Smooth muscle cell (in vitro differentiated cells): ENCODE data around the gene CHD9. TPM values are rescaled to one million over a fixed set of nuclear protein-coding genes. Genes with fewer than 3 reads are reported as not detected.

Experiments
- DNase-seq: peaks from one replicate; lab custom pipeline; 2025; ENCODE audit not compliant: unreplicated experiment; lab: John Stamatoyannopoulos, UW
- H2AFZ ChIP-seq: fragments of 200-600 bp; sonication (generic); 2 replicates; pipeline ENCODE4 v1.6.0; 2016; ENCODE audit warnings: antibody characterized with exemption, low read depth, mild to moderate bottlenecking
- H3F3A ChIP-seq: fragments of 200-600 bp; sonication (generic); 2 replicates; pipeline ENCODE4 v1.6.0; 2017; ENCODE audit warnings: antibody characterized with exemption, low read depth
- H3K27ac ChIP-seq: fragments of 200-600 bp; sonication (generic); 2 replicates; pipeline ENCODE4 v1.5.1; 2016; ENCODE audit warnings: low read depth, mild to moderate bottlenecking
- H3K27me3 ChIP-seq: fragments of 200-600 bp; sonication (generic); 2 replicates; pipeline ENCODE4 v1.6.1; 2016; ENCODE audit warnings: low read depth, mild to moderate bottlenecking
- H3K36me3 ChIP-seq: fragments of 200-600 bp; sonication (generic); 2 replicates; pipeline ENCODE4 v1.5.1; 2016; ENCODE audit warnings: low read depth
- H3K4me1 ChIP-seq: fragments of 200-600 bp; sonication (generic); 2 replicates; pipeline ENCODE4 v1.5.1; 2016; ENCODE audit warnings: low read depth
- H3K4me2 ChIP-seq: fragments of 200-600 bp; sonication (generic); 2 replicates; pipeline ENCODE4 v1.6.0; 2016; ENCODE audit warnings: mild to moderate bottlenecking
- H3K4me3 ChIP-seq: fragments of 200-600 bp; sonication (generic); 2 replicates; pipeline ENCODE4 v1.5.1; 2016; ENCODE audit warnings: mild to moderate bottlenecking
- H3K79me2 ChIP-seq: fragments of 200-600 bp; sonication (generic); 2 replicates; pipeline ENCODE4 v1.6.0; 2016; ENCODE audit warnings: low read depth, mild to moderate bottlenecking
- H3K9ac ChIP-seq: fragments of 200-600 bp; sonication (generic); 2 replicates; pipeline ENCODE4 v1.6.0; 2016; ENCODE audit warnings: low read depth
- H3K9me3 ChIP-seq: fragments of 200-600 bp; sonication (generic); replicated peaks from 2 replicates; pipeline ENCODE4 v1.5.1; 2016; ENCODE audit warnings: low read depth
- H4K20me1 ChIP-seq: fragments of 200-600 bp; sonication (generic); 2 replicates; pipeline ENCODE4 v1.6.0; 2016; ENCODE audit warnings: low read depth
- WGBS: methylation state at CpG from one replicate; pipeline ENCODE4 v1.1.7; 2016; ENCODE audit warnings: low lambda C conversion rate; 5-methylcytosine and 5-hydroxymethylcytosine counted together
- polyA plus RNA-seq: library from polyadenylated mRNA; unstranded; fragments of >200 nt; fragmentation: Nextera tagmentation; extraction: Ambion mirVana; gene quantifications from 2 replicates; pipeline ENCODE4 v1.2.1, GENCODE V29; 2016
- total RNA-seq: library from RNA; depleted of rRNA; stranded (reverse); fragments of >200 nt; gene quantifications from 2 replicates; pipeline ENCODE4 v1.2.3, GENCODE V29; 2014
- TF ChIP-seq, protein P1 (sequence below): fragments of 200-600 bp; sonication (generic); IDR thresholded peaks from 2 replicates; pipeline ENCODE4 v1.5.1; 2017; ENCODE audit warnings: borderline replicate concordance, mild to moderate bottlenecking, antibody characterized with exemption; ENCODE audit not compliant: insufficient read depth, poor library complexity, severe bottlenecking

The CHD9 gene
- total and polyA plus RNA-seq, 2 experiments from 2014 or later, result 43.7 to 117 TPM

DNA sequence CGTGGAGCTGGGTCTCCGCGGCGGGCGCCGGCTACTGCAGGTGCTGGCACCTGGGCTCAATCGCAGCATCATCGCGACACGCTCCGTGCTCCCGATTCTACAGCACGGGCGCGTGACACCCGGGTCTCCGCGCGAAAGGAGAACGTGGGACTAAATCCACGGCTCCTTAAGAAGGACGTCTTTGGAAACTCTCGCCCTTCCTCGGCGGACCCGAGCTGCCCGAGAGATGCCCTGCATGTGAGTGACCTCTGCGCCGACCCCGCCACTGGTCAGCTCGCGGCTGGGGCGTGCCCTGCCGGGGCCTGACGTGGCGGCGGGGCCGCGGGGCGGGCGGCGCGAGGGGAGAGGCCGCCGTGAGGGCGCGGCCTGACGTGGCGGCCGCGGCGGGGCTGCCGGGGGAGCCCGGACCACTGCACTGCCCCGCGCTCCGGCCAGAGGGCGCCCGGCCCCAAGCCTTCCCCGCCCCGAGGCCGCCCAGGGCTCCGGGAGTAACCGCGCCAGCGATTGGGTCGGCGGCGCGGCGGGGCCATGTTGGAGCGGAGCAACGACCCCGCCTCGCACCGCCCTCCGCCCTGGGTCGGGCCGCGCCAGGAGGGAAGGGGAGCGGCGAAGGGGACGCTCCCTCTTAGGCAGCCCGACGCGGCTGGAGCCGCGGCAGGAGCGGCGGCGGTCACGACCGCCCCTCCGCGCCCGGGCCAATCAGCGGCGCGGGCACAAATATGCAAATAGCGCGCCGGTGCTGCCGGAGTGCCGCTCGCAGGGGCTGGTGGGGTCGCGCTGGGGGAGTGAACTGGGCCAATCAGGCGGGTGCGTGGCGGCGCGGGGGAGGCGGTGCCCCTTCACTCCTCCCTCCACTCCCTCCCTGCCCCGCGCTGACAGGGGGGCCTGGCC is 75.6 kb downstream of the CHD9 start:
- TF ChIP-seq, protein P1, sequence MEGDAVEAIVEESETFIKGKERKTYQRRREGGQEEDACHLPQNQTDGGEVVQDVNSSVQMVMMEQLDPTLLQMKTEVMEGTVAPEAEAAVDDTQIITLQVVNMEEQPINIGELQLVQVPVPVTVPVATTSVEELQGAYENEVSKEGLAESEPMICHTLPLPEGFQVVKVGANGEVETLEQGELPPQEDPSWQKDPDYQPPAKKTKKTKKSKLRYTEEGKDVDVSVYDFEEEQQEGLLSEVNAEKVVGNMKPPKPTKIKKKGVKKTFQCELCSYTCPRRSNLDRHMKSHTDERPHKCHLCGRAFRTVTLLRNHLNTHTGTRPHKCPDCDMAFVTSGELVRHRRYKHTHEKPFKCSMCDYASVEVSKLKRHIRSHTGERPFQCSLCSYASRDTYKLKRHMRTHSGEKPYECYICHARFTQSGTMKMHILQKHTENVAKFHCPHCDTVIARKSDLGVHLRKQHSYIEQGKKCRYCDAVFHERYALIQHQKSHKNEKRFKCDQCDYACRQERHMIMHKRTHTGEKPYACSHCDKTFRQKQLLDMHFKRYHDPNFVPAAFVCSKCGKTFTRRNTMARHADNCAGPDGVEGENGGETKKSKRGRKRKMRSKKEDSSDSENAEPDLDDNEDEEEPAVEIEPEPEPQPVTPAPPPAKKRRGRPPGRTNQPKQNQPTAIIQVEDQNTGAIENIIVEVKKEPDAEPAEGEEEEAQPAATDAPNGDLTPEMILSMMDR, result peak; percentile 45
- DNase-seq, result peak; percentile 95
- Histone ChIP-seq H3K4me2 (peak overlapping the region; percentile 95), H3F3A (peaks cover 3% of the 10 kb centered on the region), H4K20me1 (peaks cover 36% of the 10 kb centered on the region), H3K4me3 (peak overlapping the region; percentile 93), H3K4me1 (peaks cover 17% of the 10 kb centered on the region), H3K9me3 (no peaks in the 10 kb centered on the region), H3K9ac (peak overlapping the region; percentile 97), H3K79me2 (peaks cover 63% of the 10 kb centered on the region), H2AFZ (peak overlapping the region; percentile 88), H3K27ac (peak overlapping the region; percentile 99), H3K36me3 (no peaks in the 10 kb centered on the region), H3K27me3 (no peaks in the 10 kb centered on the region)
- 1% methylated on average over 79 of the region's 115 CpGs for WGBS

DNA sequence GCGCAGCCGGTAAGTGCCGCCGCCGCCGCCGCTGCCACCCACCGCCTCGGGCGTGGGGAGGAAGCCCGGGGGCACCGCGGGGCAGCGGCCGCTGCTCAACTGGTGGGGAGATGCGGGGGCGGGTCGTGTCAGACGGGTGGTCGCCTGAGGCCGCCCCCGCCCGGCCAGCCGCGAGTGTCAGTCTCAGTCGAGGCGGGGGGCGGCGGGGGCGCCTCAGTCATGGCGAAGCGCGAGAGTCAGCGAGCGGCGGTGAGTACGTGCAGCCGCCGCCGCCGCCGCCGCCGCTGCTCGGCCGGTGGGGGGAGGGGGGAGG is 76.2 kb downstream of the CHD9 start:
- TF ChIP-seq, protein P1, result no peak
- peak overlapping the region; percentile 99 for H3K27ac ChIP-seq
- peak overlapping the region; percentile 93 for H3K4me3 ChIP-seq
- H3K4me1 ChIP-seq, result peaks cover 17% of the 10 kb centered on the region
- H3K9ac ChIP-seq, result peak overlapping the region; percentile 97
- H3K27me3 ChIP-seq, result no peaks in the 10 kb centered on the region
- H3K36me3 ChIP-seq, result no peaks in the 10 kb centered on the region
- WGBS, result 0% methylated on average over 14 of the region's 46 CpGs
- H3K4me2 ChIP-seq, result peak overlapping the region; percentile 85
- no peak overlapping the region for H2AFZ ChIP-seq
- H4K20me1 ChIP-seq, result peaks cover 40% of the 10 kb centered on the region
- peaks cover 3% of the 10 kb centered on the region for H3F3A ChIP-seq
- DNase-seq, result no peak
- H3K9me3 ChIP-seq, result no peaks in the 10 kb centered on the region
- H3K79me2 ChIP-seq, result peaks cover 64% of the 10 kb centered on the region

DNA sequence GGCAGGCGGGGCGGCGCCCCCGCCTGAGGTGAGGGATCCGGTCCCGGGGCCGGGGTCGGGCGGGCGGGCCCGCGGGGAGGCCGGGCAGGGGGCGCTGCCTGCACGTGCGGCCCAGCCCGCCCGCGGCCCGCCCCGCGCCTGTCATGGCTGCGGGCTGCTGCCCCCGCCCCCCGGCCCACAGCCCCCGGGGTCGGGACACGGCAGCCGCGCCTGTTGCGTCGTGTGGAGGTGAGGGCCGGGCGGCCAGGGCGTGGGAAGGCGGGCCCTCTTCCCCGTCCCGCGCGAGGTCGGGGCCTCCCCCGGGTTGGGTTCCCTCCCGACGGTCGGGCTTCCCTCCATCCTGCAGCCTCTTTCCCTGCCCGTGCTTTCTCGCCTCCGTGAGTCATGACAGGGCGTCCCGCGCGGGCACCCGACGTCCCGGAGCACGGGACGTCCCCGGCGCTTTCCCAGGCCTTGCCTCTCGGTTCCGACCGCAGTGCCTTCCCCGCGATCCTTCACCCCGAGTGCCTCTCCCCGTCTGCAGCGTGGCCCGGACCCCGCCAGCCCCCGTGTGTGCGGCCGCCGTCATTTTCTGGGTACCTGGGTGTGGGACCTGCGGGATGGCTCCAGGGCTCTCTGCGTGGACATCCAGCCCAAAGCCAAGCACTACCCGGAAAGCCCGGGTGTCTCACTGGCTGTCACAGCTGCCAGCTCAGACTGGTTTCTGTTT is 76.7 kb downstream of the CHD9 start:
- no peaks in the 10 kb centered on the region for H3K9me3 ChIP-seq
- peak overlapping the region; percentile 99 for H3K27ac ChIP-seq
- peaks cover 17% of the 10 kb centered on the region for H3K4me1 ChIP-seq
- no peaks in the 10 kb centered on the region for H3K36me3 ChIP-seq
- H3K4me3 ChIP-seq, result peak overlapping the region; percentile 93
- H3K9ac ChIP-seq, result peak overlapping the region; percentile 91
- H2AFZ ChIP-seq, result peak overlapping the region; percentile 69
- H3F3A ChIP-seq, result peaks cover 3% of the 10 kb centered on the region
- under 1% methylated on average over 28 of the region's 77 CpGs for WGBS
- no peaks in the 10 kb centered on the region for H3K27me3 ChIP-seq
- H3K79me2 ChIP-seq, result peaks cover 66% of the 10 kb centered on the region
- TF ChIP-seq, protein P1, result no peak
- DNase-seq, result peak; percentile 37
- H4K20me1 ChIP-seq, result peaks cover 45% of the 10 kb centered on the region
- H3K4me2 ChIP-seq, result peak overlapping the region; percentile 99
